ENCODE data around the gene SYT12. TPM values are rescaled to one million over a fixed set of nuclear protein-coding genes. Genes with fewer than 3 reads are reported as not detected.

Gene SYT12
- total RNA-seq, 4 donors from 2014 or later = 1.1 to 3.9 TPM; not detected in 2

DNA sequence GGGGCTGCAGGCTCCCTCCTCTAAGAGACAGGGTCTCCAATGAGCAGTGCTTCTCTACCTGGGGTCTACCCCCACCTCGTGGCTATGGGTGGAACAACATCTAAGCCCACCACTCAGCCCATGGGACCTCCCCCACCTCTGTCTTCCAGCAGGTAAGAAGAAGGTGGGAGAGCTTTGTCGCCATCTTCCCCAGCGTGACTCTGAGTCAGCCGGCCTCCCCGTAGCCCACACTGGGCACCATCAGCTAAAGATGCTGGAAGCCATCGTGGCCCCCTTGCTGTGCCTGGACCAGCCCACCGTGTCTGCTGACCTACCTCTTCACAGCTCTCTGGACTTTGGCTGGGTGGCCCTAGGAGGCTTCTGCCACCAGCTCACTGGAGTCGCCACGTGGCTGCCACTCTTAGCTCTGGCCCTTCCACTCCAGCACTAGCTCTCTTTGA, 46.9 kb upstream of the SYT12 start:
- DNase-seq = peak in 1 of 3 donors; percentile 53
- peak overlapping the region in 3 of 4 donors; percentile 75 to 90 (median 80) for H3K27ac ChIP-seq
- H3K4me1 ChIP-seq = peaks cover 0 to 10% (median 4%) of the 10 kb centered on the region in 4 donors
- TF ChIP-seq POLR2A (IDR thresholded peaks at IDR 0.05) = no peak
- TF ChIP-seq, protein P1, sequence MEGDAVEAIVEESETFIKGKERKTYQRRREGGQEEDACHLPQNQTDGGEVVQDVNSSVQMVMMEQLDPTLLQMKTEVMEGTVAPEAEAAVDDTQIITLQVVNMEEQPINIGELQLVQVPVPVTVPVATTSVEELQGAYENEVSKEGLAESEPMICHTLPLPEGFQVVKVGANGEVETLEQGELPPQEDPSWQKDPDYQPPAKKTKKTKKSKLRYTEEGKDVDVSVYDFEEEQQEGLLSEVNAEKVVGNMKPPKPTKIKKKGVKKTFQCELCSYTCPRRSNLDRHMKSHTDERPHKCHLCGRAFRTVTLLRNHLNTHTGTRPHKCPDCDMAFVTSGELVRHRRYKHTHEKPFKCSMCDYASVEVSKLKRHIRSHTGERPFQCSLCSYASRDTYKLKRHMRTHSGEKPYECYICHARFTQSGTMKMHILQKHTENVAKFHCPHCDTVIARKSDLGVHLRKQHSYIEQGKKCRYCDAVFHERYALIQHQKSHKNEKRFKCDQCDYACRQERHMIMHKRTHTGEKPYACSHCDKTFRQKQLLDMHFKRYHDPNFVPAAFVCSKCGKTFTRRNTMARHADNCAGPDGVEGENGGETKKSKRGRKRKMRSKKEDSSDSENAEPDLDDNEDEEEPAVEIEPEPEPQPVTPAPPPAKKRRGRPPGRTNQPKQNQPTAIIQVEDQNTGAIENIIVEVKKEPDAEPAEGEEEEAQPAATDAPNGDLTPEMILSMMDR (IDR thresholded peaks at IDR 0.05) = peak in 4 of 6 experiments; percentile 23 to 69 (median 58)
- H3K27me3 ChIP-seq = no peaks in the 10 kb centered on the region
- H3K4me3 ChIP-seq = peak overlapping the region in 3 of 4 donors; percentile 21 to 63 (median 50)
- no peaks in the 10 kb centered on the region for H3K9me3 ChIP-seq
- H3K36me3 ChIP-seq = no peaks in the 10 kb centered on the region

DNA sequence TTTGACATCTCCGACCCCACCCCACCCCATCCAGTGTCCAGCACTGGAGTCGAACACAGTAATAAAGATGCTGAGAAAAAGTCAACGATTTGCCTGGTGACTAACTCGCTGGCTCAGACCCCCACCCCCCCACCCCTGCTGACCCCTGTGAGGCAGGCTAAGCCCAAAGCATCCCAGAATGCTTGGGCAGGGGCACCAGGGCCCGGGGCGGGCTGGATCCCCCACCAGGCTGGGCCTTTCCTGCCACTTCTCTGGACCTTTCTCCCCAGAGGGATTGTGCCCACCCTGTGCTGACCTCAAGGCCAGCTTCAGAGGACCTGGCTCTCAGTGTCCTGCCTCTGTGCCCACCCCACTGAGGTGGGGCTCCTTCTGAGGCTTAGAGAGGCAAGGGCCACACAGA, 46.0 kb upstream of the SYT12 start:
- no peak for TF ChIP-seq POLR2A (IDR thresholded peaks at IDR 0.05)
- TF ChIP-seq, protein P1 (IDR thresholded peaks at IDR 0.05) = no peak
- DNase-seq = no peak
- no peaks in the 10 kb centered on the region for H3K36me3 ChIP-seq
- peak overlapping the region in 1 of 4 donors; percentile 90 for H3K27ac ChIP-seq
- no peaks in the 10 kb centered on the region for H3K9me3 ChIP-seq
- no peaks in the 10 kb centered on the region for H3K27me3 ChIP-seq
- peak overlapping the region in 3 of 4 donors; percentile 21 to 63 (median 50) for H3K4me3 ChIP-seq
- H3K4me1 ChIP-seq = peaks cover 0 to 8% (median 0%) of the 10 kb centered on the region in 4 donors

GRCh38 chr11:66978229-66978628, 44.7 kb upstream of the SYT12 start:
- Histone ChIP-seq H3K36me3 (no peaks in the 10 kb centered on the region), H3K4me3 (no peak overlapping the region), H3K27ac (no peak overlapping the region), H3K4me1 (peaks cover 0 to 8% (median 0%) of the 10 kb centered on the region in 4 donors), H3K9me3 (no peaks in the 10 kb centered on the region), H3K27me3 (no peaks in the 10 kb centered on the region)
- TF ChIP-seq, protein P1 (IDR thresholded peaks at IDR 0.05) = no peak
- no peak for TF ChIP-seq POLR2A (IDR thresholded peaks at IDR 0.05)
- DNase-seq = no peak

- no peak overlapping the region for H3K4me3 ChIP-seq
- no peaks in the 10 kb centered on the region for H3K36me3 ChIP-seq
- H3K27me3 ChIP-seq = no peaks in the 10 kb centered on the region
- peaks cover 0 to 10% (median 0%) of the 10 kb centered on the region in 4 donors for H3K4me1 ChIP-seq
- no peaks in the 10 kb centered on the region for H3K9me3 ChIP-seq
- no peak for TF ChIP-seq POLR2A (IDR thresholded peaks at IDR 0.05)
- TF ChIP-seq, protein P1 (IDR thresholded peaks at IDR 0.05) = no peak
- no peak for DNase-seq
- no peak overlapping the region for H3K27ac ChIP-seq
These were observed 44.2 kb upstream of the SYT12 start for GRCh38 chr11:66978717-66979116.

DNA sequence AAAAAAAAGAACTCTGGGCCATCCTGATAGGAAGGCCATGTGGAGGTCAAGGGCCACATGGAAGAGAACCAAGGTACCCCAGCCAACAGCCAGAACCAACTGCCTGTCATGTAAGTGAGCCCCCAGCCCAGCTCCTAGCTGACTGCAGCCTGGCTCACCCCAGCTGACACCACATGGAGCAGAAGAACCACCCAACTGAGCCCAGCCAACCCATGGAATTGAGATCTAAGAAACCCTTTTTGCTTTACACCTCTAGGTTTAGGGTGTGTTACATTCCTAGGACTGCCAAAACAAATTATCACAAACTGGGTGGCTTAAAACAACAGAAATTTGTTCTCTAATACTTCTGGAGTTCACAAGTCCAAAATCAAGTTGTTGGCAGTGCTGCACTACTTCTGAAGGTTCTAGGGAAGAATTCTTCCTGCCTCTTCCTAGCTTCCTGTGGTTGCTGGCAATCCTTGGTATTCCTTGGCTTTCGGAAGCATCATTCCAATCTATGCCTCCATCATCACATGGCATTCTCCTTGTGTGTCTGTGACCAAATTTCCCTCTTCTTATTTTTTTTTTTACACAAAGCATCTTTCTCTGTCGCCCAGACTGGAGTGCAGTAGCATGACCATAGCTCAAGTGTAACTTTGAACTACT, 43.5 kb upstream of the SYT12 start:
- Histone ChIP-seq H3K4me3 (no peak overlapping the region), H3K4me1 (peaks cover 0 to 16% (median 0%) of the 10 kb centered on the region in 4 donors), H3K36me3 (no peaks in the 10 kb centered on the region), H3K27me3 (no peaks in the 10 kb centered on the region), H3K27ac (no peak overlapping the region), H3K9me3 (no peaks in the 10 kb centered on the region)
- TF ChIP-seq POLR2A (IDR thresholded peaks at IDR 0.05) = no peak
- TF ChIP-seq, protein P1 (IDR thresholded peaks at IDR 0.05) = no peak
- DNase-seq = no peak

Measured in Peyer's patch (tissue), 4 donors.